Activated T-helper 1 cell treated with anti-CD3 and anti-CD28 coated beads, Interleukin-12 subunit alpha, Interleukin-12 subunit beta, Interleukin-2, Interleukin-4 antibody, amounts not matched to agents 30 ng/mL and 10 ng/mL and 1 ng/mL, durations not matched to agents 14 hours and 24 hours and 36 hours (primary cell): ENCODE measurements around the gene S1PR1. TPM values are rescaled to one million over a fixed set of nuclear protein-coding genes. Genes with fewer than 3 reads are reported as not detected.
"Not testable (repeated sequence)": the region's sequence is repeated elsewhere in the genome, so short reads cannot be mapped to it uniquely, and the experiment has no call there.

ENCODE experiments used
- DNase-seq: peaks from one replicate; pipeline ENCODE4 v3.0.0; 2021; ENCODE audit warnings: low spot score
- H3K27ac Mint-ChIP-seq: one replicate; pipeline ENCODE4 v1.8.0; 2021; ENCODE audit warnings: mild to moderate bottlenecking, mixed read lengths
- H3K27me3 Mint-ChIP-seq: one replicate; pipeline ENCODE4 v1.8.0; 2022; ENCODE audit warnings: mild to moderate bottlenecking, moderate library complexity, mixed read lengths; ENCODE audit not compliant: insufficient read depth
- H3K36me3 Mint-ChIP-seq: one replicate; pipeline ENCODE4 v1.8.0; 2021; ENCODE audit warnings: low read depth, mixed read lengths
- H3K4me1 Mint-ChIP-seq: one replicate; pipeline ENCODE4 v1.8.0; 2021; ENCODE audit warnings: low read depth, mixed read lengths
- H3K4me3 Mint-ChIP-seq: one replicate; pipeline ENCODE4 v1.8.0; 2021; ENCODE audit warnings: mild to moderate bottlenecking, moderate library complexity, mixed read lengths
- H3K9me3 Mint-ChIP-seq: one replicate; pipeline ENCODE4 v1.8.0; 2021; ENCODE audit warnings: mixed read lengths
- intact Hi-C: fragments of 100-400 bp; cut with micrococcal nuclease; formaldehyde crosslinking; loops from one replicate; pipeline ENCODE4 v1.15.1; 2024
- total RNA-seq: library from RNA; stranded (reverse); gene quantifications from 2 replicates; pipeline ENCODE4 v1.2.3, GENCODE V29; 2022

S1PR1 gene
- 42.5 and 42.9 TPM in 2 replicates for total RNA-seq

- Mint-ChIP-seq H3K4me3 (peak within 1 kb of the TSS; percentile 97), H3K27me3 (no peaks in the 10 kb centered on the region), H3K4me1 (peaks cover 71% of the 10 kb centered on the region), H3K9me3 (no peaks in the 10 kb centered on the region), H3K27ac (peak within 1 kb of the TSS; percentile 95), H3K36me3 (peaks cover 26% of the 10 kb centered on the region)
- DNase-seq: peak; percentile 68
- intact Hi-C loops: loop anchor here (1.0 to 5.0 kb wide), 5 partner anchors 121 to 794 kb away; partner anchors contain the start of gene SLC30A7
Measured at GRCh38 chr1:101236516-101237228, at the start of gene S1PR1. S1PR1 (plus strand) TSS chr1:101237019; CDS start chr1:101238985, 1,966 bp downstream.

GRCh38 chr1:101187297-101187696, 49.5 kb upstream of the S1PR1 start:
- intact Hi-C loops: no loop called here
- Mint-ChIP-seq H3K27me3 (no peaks in the 10 kb centered on the region), H3K4me3 (no peak overlapping the region)

GRCh38 chr1:101188331-101188730, 48.5 kb upstream of the S1PR1 start:
- Mint-ChIP-seq H3K4me1 (peaks cover 40% of the 10 kb centered on the region), H3K27ac (no peak overlapping the region), H3K9me3 (peaks cover 4% of the 10 kb centered on the region), H3K27me3 (no peaks in the 10 kb centered on the region), H3K4me3 (no peak overlapping the region), H3K36me3 (peaks cover 8% of the 10 kb centered on the region)
- intact Hi-C loops: no loop called here
- no peak for DNase-seq

More at GRCh38 chr1:101187297-101187696, 49.5 kb upstream of the S1PR1 start:
- no peak for DNase-seq
- H3K9me3 Mint-ChIP-seq: peaks cover 4% of the 10 kb centered on the region
- H3K4me1 Mint-ChIP-seq: peaks cover 47% of the 10 kb centered on the region
- H3K36me3 Mint-ChIP-seq: peaks cover 8% of the 10 kb centered on the region
- H3K27ac Mint-ChIP-seq: no peak overlapping the region

- DNase-seq, H3K36me3 Mint-ChIP-seq, H3K9me3 Mint-ChIP-seq, H3K4me3 Mint-ChIP-seq, intact Hi-C loops, H3K27me3 Mint-ChIP-seq, H3K27ac Mint-ChIP-seq: not testable (repeated sequence)
- H3K4me1 Mint-ChIP-seq: peaks cover 37% of the 10 kb centered on the region
Measured at GRCh38 chr1:101188968-101189367, 47.9 kb upstream of the S1PR1 start.

- intact Hi-C loops: no loop called here
- no peaks in the 10 kb centered on the region for H3K27me3 Mint-ChIP-seq
- H3K4me3 Mint-ChIP-seq: no peak overlapping the region
- peaks cover 34% of the 10 kb centered on the region for H3K4me1 Mint-ChIP-seq
- DNase-seq: no peak
- peaks cover 4% of the 10 kb centered on the region for H3K9me3 Mint-ChIP-seq
- no peak overlapping the region for H3K27ac Mint-ChIP-seq
- H3K36me3 Mint-ChIP-seq: peaks cover 8% of the 10 kb centered on the region
Measured at GRCh38 chr1:101190441-101190840, 46.4 kb upstream of the S1PR1 start.

GRCh38 chr1:101191049-101191448, 45.8 kb upstream of the S1PR1 start:
- Mint-ChIP-seq H3K4me3 (no peak overlapping the region), H3K9me3 (peaks cover 8% of the 10 kb centered on the region), H3K4me1 (peaks cover 36% of the 10 kb centered on the region), H3K27ac (no peak overlapping the region), H3K27me3 (no peaks in the 10 kb centered on the region), H3K36me3 (peaks cover 11% of the 10 kb centered on the region)
- DNase-seq: no peak
- intact Hi-C loops: no loop called here

- Mint-ChIP-seq H3K9me3 (peaks cover 11% of the 10 kb centered on the region), H3K36me3 (peaks cover 12% of the 10 kb centered on the region), H3K27ac (no peak overlapping the region), H3K4me1 (peaks cover 28% of the 10 kb centered on the region), H3K4me3 (no peak overlapping the region), H3K27me3 (no peaks in the 10 kb centered on the region)
- intact Hi-C loops: no loop called here
- DNase-seq: no peak
Measured at GRCh38 chr1:101193733-101194169, 43.1 kb upstream of the S1PR1 start.

- Mint-ChIP-seq H3K9me3 (peaks cover 11% of the 10 kb centered on the region), H3K4me1 (peaks cover 36% of the 10 kb centered on the region), H3K4me3 (no peak overlapping the region), H3K27ac (no peak overlapping the region), H3K36me3 (peaks cover 12% of the 10 kb centered on the region), H3K27me3 (no peaks in the 10 kb centered on the region)
- no peak for DNase-seq
- intact Hi-C loops: loop anchor here (5.0 kb wide), 1 partner anchor 72 kb away; no protein-coding TSS in a partner anchor
Measured at GRCh38 chr1:101194746-101195145, 42.1 kb upstream of the S1PR1 start.

- no peak overlapping the region for H3K27ac Mint-ChIP-seq
- intact Hi-C loops: loop anchor here (5.0 kb wide), 1 partner anchor 74 kb away; no protein-coding TSS in a partner anchor
- peaks cover 41% of the 10 kb centered on the region for H3K4me1 Mint-ChIP-seq
- H3K36me3 Mint-ChIP-seq: peaks cover 10% of the 10 kb centered on the region
- H3K27me3 Mint-ChIP-seq: no peaks in the 10 kb centered on the region
- H3K9me3 Mint-ChIP-seq: peaks cover 9% of the 10 kb centered on the region
- no peak overlapping the region for H3K4me3 Mint-ChIP-seq
- no peak for DNase-seq
Measured at GRCh38 chr1:101196668-101197067, 40.2 kb upstream of the S1PR1 start.

GRCh38 chr1:101198842-101199636, 37.8 kb upstream of the S1PR1 start:
- Mint-ChIP-seq H3K9me3 (peaks cover 11% of the 10 kb centered on the region), H3K27me3 (no peaks in the 10 kb centered on the region), H3K27ac (peak overlapping the region; percentile 85), H3K36me3 (peaks cover 8% of the 10 kb centered on the region), H3K4me3 (peak overlapping the region; percentile 9), H3K4me1 (peaks cover 35% of the 10 kb centered on the region)
- intact Hi-C loops: loop anchor here (1.0 to 5.0 kb wide), 7 partner anchors 20 to 172 kb away; no protein-coding TSS in a partner anchor
- DNase-seq: no peak

- Mint-ChIP-seq H3K9me3 (peaks cover 11% of the 10 kb centered on the region), H3K27me3 (no peaks in the 10 kb centered on the region), H3K4me3 (no peak overlapping the region), H3K27ac (no peak overlapping the region), H3K4me1 (peaks cover 35% of the 10 kb centered on the region), H3K36me3 (peaks cover 9% of the 10 kb centered on the region)
- intact Hi-C loops: loop anchor here (1.0 to 5.0 kb wide), 7 partner anchors 20 to 172 kb away; no protein-coding TSS in a partner anchor
- DNase-seq: no peak
Measured at GRCh38 chr1:101199637-101199982, 37.2 kb upstream of the S1PR1 start.

- H3K27me3 Mint-ChIP-seq: no peaks in the 10 kb centered on the region
- peak overlapping the region; percentile 34 for H3K4me3 Mint-ChIP-seq
- H3K4me1 Mint-ChIP-seq: peaks cover 44% of the 10 kb centered on the region
- H3K9me3 Mint-ChIP-seq: peaks cover 11% of the 10 kb centered on the region
- peaks cover 10% of the 10 kb centered on the region for H3K36me3 Mint-ChIP-seq
- peak overlapping the region; percentile 7 for H3K27ac Mint-ChIP-seq
- intact Hi-C loops: no loop called here
- DNase-seq: no peak
Measured at GRCh38 chr1:101200513-101200912, 36.3 kb upstream of the S1PR1 start.
